SH-SY5Y (cell line): ENCODE measurements around the gene ADAMTS10.

Experiments used
- GATA2 ChIP-seq: IDR thresholded peaks from 2 replicates; pipeline ENCODE4 v1.6.1; 2011; ENCODE audit warnings: mild to moderate bottlenecking, low read depth, low read length
- GATA3 ChIP-seq: IDR thresholded peaks from 2 replicates; pipeline ENCODE4 v1.6.1; 2011; ENCODE audit warnings: low read depth, mild to moderate bottlenecking, low read length, moderate library complexity

DNA sequence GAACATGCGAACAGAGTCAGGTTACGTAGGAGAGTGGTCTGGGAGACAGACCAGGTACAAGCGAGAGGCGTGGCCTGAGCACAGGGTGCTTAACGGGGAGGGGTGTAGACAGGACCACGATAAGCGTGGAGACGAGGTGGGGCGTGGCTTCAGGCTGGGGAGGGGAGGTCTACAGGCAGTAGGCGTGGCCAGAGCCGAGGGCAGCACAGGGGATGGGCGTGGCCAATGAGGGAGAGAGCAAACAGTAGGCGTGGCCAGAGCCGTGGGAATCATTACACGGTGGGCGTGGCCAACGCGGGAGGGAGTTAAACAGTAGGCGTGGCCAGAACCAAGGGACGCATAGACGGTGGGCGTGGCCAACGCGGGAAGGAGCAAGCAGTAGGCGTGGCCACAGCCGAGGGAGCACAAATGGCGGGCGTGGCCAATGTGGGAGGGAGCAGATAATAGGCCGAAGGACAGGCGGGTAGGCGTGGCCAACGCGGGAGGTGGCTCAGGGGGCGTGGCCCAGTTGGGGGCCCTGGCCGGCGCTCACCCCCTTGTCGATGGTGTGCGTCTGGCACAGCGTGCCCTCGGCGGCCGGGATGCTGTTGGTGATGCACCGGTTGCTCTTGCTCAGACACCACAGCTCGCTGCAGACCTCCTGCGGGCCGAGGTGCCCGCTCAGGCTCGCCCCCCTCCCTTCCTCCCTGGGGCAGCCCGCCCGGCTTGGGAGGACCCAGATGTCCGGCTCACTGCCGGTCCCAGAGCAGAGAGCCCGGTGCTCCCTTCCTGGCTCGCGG, 18.1 kb downstream of the ADAMTS10 start:
- TF ChIP-seq GATA2 = 0 out of 2 replicates have a peak, but pooled peaks have one; percentile 19
- TF ChIP-seq GATA3 = no peak
